Measurements from ENCODE around the gene WWOX. TPM values are rescaled to one million over a fixed set of nuclear protein-coding genes. Genes with fewer than 3 reads are reported as not detected.

WWOX gene
- total and polyA plus RNA-seq, 2 of the 4 experiments (the other 2 are of a cell fraction) = 2.7 to 5.4 TPM

- Histone ChIP-seq H3K27ac (ENCODE audit: insufficient read depth, low read length) (no peak overlapping the region), H2BK120ac (ENCODE audit: low read depth, low read length) (no peak overlapping the region), H3K9me1 (ENCODE audit: insufficient read depth, low read length) (no peaks in the 10 kb centered on the region), H3K23ac (ENCODE audit: low read depth, low read length) (no peak overlapping the region), H2AK5ac (ENCODE audit: low read depth, low read length) (no peak overlapping the region), H3K4me3 (ENCODE audit: insufficient read depth, low read depth, low read length) (no peak overlapping the region), H3K56ac (ENCODE audit: extremely low read depth, insufficient read depth, low read length) (no peak overlapping the region), H3K36me3 (ENCODE audit: control insufficient read depth, insufficient read depth, low read length) (no peaks in the 10 kb centered on the region), H3K79me1 (ENCODE audit: low read depth in 1 of 2, low read length in 2 of 2) (peaks cover 0 to under 1% of the 10 kb centered on the region in 2 experiments; a peak in 1 of 4 replicates), H4K91ac (ENCODE audit: insufficient read depth, low read depth, low read length) (no peak overlapping the region), H4K8ac (ENCODE audit: low read depth in 2 of 2, low read length in 2 of 2) (no peak overlapping the region), H3K18ac (ENCODE audit: low read depth, low read length) (no peak overlapping the region), H3K4me2 (ENCODE audit: low read depth, low read length) (no peak overlapping the region), H3K9me3 (ENCODE audit: control insufficient read depth, insufficient read depth, low read length) (no peaks in the 10 kb centered on the region), H3K14ac (replicated peaks; ENCODE audit: low read depth, low read length) (no peak overlapping the region), H2BK20ac (ENCODE audit: low read depth, low read length) (no peak overlapping the region), H4K5ac (ENCODE audit: low read depth, low read length) (no peak overlapping the region), H3K9ac (ENCODE audit: low read depth, low read length) (no peak overlapping the region), H4K20me1 (ENCODE audit: insufficient read depth, low read length) (no peaks in the 10 kb centered on the region), H3K4ac (ENCODE audit: low read depth, low read length) (no peak overlapping the region), H2BK15ac (ENCODE audit: low read depth, low read length) (no peak overlapping the region), H3K27me3 (ENCODE audit: control insufficient read depth, insufficient read depth, low read length) (peaks cover 3% of the 10 kb centered on the region; the same call in 1 of the 2 replicates), H3K4me1 (ENCODE audit: control insufficient read depth, insufficient read depth, low read length) (no peaks in the 10 kb centered on the region), H2AK9ac (replicated peaks; ENCODE audit: low read depth, low read length, poor library complexity) (no peak overlapping the region), H2AFZ (replicated peaks; ENCODE audit: low read length, poor library complexity) (no peak overlapping the region), H2BK5ac (ENCODE audit: low read depth, low read length, poor library complexity, severe bottlenecking) (no peak overlapping the region)
- ChIA-PET CTCF (no interaction called here), POLR2A (ENCODE audit: unreplicated experiment) (no interaction called here)
- WGBS, 2 experiments (ENCODE audit: extremely low coverage in 2 of 2, insufficient read length in 1 of 2) = no CpG with 5 or more reads among the region's 3 CpGs
- BruUV-seq (replicated peaks) = no TSS peak
- intact Hi-C loops (cut with micrococcal nuclease) = loop anchor here (5.0 kb wide), 1 partner anchor 493 kb away; no protein-coding TSS in a partner anchor
- ATAC-seq (ENCODE audit: low read depth) = no peak
- in situ Hi-C loops (cut with MboI; ENCODE audit: low sequenced_read_pairs) = no loop called here
- no peak for TF ChIP-seq MXI1 (IDR thresholded peaks at IDR 0.05; ENCODE audit: borderline replicate concordance, low read depth, low read length)
- no peak for TF ChIP-seq CTCF (conservative IDR thresholded peaks at IDR 0.05; ENCODE audit: low read depth, low read length)
- TF ChIP-seq CEBPB (IDR thresholded peaks at IDR 0.05; ENCODE audit: low read depth, low read length) = no peak
- no peak for TF ChIP-seq POLR2A (IDR thresholded peaks at IDR 0.05; ENCODE audit: low read depth, low read length)
- no peak for TF ChIP-seq CHD1 (IDR thresholded peaks at IDR 0.05; ENCODE audit: low read depth, low read length)
- DNase-seq = no peak
- dilution Hi-C loops (cut with HindIII; ENCODE audit: low sequenced_read_pairs, unreplicated experiment) = no loop called here
Measured at GRCh38 chr16:78094998-78095397, 4.5 kb upstream of the WWOX start.
